Inflammatory macrophage treated with lipopolysaccharide for 4 hours (primary cell): ENCODE results near the gene AHR.
A peak's percentile ranks its signal among the peaks of the same experiment; 100 is the strongest.

Source experiments
- DNase-seq: peaks from one replicate; pipeline ENCODE4 v3.0.0-alpha.2; 2020

AHR gene

DNA sequence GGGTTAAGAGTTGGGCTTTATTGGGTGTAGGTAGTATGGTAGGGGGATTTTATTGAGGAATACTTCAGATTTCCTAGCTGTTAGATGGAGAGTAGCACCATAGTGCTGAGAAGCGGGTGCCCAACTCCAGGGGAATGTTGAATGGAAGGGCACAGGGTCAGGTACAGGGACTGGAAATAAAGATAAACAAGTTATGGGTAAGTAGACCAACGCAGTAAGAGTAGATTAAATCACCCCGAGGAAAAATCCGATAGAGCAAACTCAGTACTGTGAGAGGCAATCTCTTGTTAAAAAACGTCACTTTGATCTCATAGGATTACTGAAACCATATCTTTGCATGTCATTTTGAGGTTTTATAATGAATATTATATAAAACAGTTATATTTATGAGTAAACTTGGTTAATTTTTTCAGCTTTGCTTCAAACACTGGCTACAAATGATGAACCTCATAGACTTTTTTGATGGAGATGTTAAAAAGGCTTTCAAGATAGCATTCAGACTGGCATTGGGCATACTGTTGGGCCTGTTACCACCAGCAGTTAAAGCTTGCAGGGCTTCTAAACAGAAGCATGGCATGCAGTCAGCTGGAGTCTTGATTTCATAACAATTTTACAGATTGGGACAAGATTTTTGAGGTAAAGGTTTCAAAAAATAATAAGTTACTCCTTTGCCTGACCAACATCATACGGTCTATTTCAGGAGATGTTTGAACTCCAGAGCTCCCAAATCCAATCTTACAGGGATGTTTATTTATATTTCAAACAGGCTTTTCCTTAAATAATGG, 7.1 kb downstream of the AHR start:
- no peak for DNase-seq

DNA sequence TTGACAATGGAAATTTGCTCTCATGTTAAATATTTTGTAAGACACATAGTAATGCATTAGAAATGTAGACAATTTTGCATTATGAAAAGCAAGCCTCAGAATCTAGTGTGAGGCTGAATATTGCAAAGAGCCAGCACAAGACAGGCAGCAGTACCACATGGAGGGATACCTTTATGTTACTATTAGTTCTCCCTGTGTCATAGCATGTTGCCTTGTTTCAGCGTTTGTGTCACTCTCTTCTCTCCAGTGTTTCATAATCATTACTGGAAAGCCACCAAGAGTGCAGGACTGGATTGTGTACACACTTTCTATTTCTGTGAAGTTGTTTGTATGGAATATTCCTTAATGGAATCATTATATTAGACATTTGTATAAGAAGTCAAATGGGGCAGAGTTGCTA, 8.5 kb downstream of the AHR start:
- peak; percentile 52 for DNase-seq

DNA sequence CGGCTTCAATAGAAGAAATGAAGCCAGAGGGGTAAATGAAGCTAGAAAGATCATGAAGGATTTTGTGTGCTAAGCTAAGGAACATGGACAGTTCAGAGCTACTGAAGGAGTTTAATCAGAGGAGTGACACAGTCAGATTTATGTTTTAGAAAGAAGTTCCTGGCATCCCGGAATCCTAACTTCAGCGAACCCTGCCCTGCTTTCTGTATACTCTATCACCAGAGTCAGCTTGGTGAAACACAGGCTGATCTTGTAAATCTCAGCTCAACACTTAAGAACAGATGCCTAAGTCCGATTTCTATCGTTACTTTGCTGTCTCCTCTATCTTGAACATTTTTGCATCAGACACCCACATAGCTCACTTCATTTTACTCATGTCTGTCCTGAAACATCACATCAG, 9.1 kb downstream of the AHR start:
- DNase-seq, result no peak

GRCh38 chr7:17307969-17308648, 9.7 kb downstream of the AHR start:
- no peak for DNase-seq

DNA sequence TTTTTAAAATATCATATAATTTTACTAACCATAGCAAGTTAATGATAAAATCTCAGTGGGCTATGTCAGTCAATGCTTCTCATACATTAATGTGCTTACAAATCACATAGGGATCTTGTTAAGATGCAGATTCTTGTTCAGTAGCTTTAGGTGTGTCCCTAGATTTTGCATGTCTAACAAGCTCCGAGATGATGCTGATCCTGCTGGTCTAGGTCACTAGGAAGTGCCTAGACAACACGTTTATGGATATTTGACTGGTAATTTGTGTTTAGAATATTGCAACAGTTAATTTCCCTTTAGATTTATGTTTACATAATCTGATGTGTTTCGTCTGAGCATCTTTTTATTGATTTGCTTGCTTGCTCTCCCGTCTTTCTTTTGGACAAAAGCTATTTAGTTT, 12.7 kb downstream of the AHR start:
- DNase-seq, result no peak

DNA sequence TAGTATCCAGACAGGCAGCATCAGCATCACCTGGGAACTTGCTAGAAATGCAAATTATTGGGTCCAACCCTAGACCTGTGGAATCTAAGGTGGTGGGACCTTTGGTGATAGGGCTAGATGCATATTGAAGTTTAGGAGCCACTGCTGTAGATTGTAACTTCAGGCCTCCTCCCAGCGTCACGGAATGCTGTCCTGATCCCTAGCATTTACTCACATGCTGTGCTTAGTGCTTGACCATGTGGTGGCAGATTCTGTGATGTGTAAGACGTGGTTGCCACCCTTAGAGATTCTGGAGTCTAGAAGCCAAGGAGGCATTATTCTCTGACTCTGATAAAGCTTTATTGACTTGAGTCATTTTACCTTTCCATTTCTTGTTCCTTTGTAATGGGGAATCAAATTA, 13.5 kb downstream of the AHR start:
- no peak for DNase-seq

- no peak for DNase-seq
Measured at GRCh38 chr7:17312641-17313040, 14.2 kb downstream of the AHR start.

DNA sequence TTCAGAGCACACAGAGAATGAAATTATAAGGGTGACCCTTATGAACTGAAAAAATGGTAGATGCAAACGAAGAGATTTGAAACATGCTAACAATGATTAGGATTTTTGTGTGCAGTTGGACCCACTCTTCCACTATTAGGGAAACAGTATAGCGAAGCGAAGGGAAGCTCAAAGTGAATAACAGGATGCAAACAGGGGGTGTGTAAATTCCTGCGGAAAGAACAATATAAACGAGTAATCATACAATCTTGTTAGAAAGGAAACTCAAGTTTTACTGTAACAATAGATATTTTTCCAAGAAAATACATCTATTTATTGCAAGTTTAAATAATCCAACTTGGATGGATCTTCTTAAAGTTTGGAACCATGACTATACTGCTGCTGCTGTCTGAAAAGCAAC, 14.7 kb downstream of the AHR start:
- DNase-seq, result no peak

GRCh38 chr7:17315974-17316373, 17.5 kb downstream of the AHR start:
- DNase-seq, result peak; percentile 29

DNA sequence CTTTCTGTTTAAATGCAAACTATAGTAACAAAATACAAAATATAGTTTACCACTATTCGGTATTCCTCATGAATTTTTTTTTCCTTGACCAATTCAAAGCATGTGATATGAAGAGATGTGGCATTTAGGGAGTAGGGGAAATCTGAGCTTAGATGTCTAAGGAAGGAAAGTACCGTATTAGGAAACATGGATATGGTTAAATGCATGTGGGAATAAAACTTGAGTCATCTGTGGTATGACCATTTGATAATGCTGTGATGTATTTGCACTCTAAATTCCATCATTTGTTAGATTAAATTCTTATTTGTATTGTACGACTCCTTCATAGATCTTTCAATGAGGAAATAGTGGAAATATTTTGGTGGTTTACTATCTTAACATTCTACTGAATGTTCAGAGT, 19.7 kb downstream of the AHR start:
- DNase-seq, result peak; percentile 71

GRCh38 chr7:17319164-17320101, 21.0 kb downstream of the AHR start:
- DNase-seq, result no peak

DNA sequence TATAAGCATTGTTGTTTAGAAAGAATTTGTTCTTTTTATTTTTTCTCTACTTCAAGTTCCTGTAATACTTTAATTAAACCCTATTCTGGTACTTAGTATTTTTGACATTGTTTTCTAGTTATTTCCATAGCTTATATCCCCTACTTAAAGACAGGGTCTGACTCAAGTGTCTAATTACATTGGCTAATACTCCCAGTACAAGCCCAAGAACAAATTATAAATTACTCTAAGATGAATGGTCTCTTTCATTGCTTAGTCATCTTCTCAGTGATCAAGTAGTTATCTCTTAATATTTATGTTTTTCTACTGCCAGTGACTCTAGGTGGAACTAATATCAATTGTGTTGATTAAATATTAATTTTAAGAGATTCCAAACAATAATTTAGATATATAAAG, 21.6 kb downstream of the AHR start:
- DNase-seq, result no peak

- no peak for DNase-seq
Measured at GRCh38 chr7:17320657-17321056, 22.2 kb downstream of the AHR start.

DNA sequence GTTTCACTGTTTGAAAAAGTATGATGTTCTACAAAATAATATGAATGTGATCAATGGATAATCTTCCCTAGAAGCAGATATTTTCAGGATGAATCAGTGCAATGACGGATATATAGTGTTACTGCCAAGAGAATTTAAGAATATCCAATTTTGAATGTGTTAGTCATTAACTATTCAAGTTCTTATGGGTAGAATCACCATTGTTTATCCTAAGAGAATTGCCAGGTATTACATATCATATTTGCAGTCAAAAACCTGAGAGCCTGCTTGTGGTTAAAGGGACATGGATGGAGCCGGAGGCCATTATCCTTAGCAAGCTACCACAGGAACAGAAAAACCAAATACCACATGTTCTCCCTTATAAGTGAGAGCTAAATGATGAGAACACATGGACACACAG, 26.9 kb downstream of the AHR start:
- no peak for DNase-seq

DNA sequence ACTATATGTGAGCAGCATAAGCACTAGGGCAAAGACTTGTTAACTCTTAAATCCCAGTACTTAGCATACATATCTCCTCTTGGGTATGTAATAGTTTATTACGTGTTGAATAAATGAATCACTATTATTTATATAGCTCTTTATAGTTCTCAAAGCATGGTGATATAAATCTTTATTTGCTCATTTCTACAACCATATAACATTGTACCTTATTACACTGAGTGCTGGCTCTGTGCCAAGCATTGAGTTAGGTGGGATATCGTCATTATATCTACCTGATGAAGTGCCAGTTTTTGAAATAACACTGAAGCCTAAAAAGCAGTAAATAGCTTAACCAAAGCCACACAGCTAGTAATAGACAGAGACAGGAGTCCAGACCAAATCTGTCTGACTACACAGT, 27.9 kb downstream of the AHR start:
- DNase-seq, result no peak

DNA sequence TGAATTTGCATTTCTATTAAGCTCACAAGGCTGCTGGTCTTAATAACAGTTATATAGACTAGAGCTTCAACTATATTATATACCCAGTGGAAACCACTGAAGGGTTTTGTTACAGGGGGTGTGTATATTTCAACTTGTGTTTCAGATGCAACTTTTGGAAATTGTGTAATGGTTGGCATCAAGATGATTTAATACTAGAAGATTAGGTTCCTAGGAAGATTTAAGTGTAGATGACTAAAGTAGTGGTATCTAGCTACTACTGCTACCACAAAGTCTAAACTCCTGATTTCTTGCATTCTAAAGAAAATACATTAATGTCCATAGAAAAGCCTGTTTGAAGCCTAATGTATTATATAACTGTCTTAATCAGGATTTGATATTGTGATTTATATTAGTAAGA, 30.2 kb downstream of the AHR start:
- DNase-seq, result no peak

- no peak for DNase-seq
Measured at GRCh38 chr7:17329440-17329839, 31.0 kb downstream of the AHR start.

DNA sequence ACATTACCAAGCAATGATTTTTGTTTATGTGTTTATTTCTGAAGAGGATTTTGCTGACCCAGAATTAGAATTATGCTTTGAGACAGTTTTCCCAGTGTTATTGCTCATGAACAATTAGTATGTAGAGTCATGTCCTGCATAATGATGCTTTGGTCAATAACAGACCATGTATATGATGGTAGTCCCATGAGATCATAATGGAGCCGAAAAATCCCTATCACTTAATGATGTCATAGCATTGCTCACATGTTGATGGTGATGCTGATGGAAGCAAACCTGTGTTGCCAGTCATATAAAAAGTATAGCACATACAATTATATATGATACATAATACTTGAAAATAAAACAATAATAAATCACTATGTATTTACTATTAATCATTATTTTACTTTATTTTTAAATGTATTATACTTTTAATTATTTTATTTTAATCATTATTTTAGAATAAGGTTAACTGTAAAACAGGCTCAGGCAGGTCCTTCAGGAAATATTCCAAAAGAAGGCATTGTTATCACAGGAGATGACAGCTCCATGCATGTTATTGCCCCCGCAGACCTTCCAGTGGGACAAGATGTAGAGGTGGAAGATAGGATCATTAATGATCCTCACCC, 33.5 kb downstream of the AHR start:
- peak; percentile 17 for DNase-seq

- DNase-seq, result no peak
Measured at GRCh38 chr7:17333221-17333620, 34.8 kb downstream of the AHR start.

DNA sequence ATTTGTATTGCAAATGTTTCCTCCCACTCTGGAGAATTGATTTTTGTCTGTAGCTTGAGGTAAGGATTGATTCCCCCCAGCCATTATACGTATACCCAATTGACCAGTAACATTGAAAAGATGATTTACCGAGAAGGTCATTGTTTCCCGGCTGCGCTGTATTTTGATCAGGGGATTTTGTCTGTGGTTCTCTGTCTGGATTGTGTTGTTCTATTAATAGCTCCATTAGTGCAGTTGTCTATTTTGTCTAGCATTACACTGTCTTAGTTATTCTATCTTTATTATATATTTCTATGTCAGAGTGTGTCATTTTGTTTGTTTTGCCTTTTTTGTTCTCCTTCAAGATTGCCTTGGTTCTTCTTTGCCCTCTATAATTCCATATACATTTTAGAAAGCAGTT, 37.7 kb downstream of the AHR start:
- DNase-seq, result no peak

- no peak for DNase-seq
Measured at GRCh38 chr7:17339139-17339538, 40.7 kb downstream of the AHR start.

DNA sequence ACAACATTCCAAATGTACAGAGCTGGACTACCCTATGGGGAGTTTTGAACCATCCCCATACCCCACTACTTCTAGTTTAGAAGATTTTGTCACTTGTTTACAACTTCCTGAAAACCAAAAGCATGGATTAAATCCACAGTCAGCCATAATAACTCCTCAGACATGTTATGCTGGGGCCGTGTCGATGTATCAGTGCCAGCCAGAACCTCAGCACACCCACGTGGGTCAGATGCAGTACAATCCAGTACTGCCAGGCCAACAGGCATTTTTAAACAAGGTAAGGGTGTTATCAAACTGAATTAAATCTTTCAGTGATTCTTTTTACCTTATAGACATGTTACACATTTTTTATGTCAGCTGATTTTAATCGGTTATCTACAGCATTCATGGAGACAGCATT, 41.5 kb downstream of the AHR start:
- DNase-seq, result no peak

GRCh38 chr7:17340655-17341054, 42.2 kb downstream of the AHR start:
- DNase-seq, result no peak
